IPS DF 6.9 (cell line): ENCODE measurements around the gene SREK1.
"Not testable (repeated sequence)": the region's sequence is repeated elsewhere in the genome, so short reads cannot be mapped to it uniquely, and the experiment has no call there.

Experiments used
- DNase-seq: peaks from one replicate; pipeline ENCODE4 v3.0.0-alpha.2; 2013; ENCODE audit warnings: low read depth, low spot score
- H3K27ac ChIP-seq: one replicate; pipeline ENCODE4 v1.5.1; 2013; ENCODE audit warnings: low read length, control low read depth
- H3K27me3 ChIP-seq: 2 replicates; pipeline ENCODE4 v1.6.1; 2013; ENCODE audit warnings: mild to moderate bottlenecking, low read length; ENCODE audit not compliant: control insufficient read depth, insufficient read depth
- H3K36me3 ChIP-seq: 2 replicates; pipeline ENCODE4 v1.6.1; 2013; ENCODE audit warnings: low read length; ENCODE audit not compliant: control insufficient read depth, insufficient read depth
- H3K4me1 ChIP-seq: 2 replicates; pipeline ENCODE4 v1.6.1; 2013; ENCODE audit warnings: low read length; ENCODE audit not compliant: control insufficient read depth, insufficient read depth
- H3K4me3 ChIP-seq: 2 replicates; pipeline ENCODE4 v1.5.1; 2013; ENCODE audit warnings: mild to moderate bottlenecking, low read length
- H3K9me3 ChIP-seq: 2 replicates; pipeline ENCODE4 v1.6.1; 2013; ENCODE audit warnings: low read length, inconsistent platforms; ENCODE audit not compliant: control insufficient read depth, insufficient read depth
- WGBS: extraction: QIAGEN DNeasy Blood & Tissue Kit; methylation state at CpG from one replicate; pipeline ENCODE4 v1.1.7; 2013; ENCODE audit warnings: mixed read lengths, missing lambda C conversion rate; ENCODE audit not compliant: insufficient read length, insufficient coverage; 5-methylcytosine and 5-hydroxymethylcytosine counted together

The SREK1 gene

GRCh38 chr5:66222896-66223295 lies 78.8 kb downstream of the SREK1 start:
- H3K36me3 ChIP-seq, H3K27me3 ChIP-seq, H3K4me3 ChIP-seq, H3K27ac ChIP-seq, H3K9me3 ChIP-seq, H3K4me1 ChIP-seq, DNase-seq: not testable (repeated sequence)
- WGBS: no CpG with 5 or more reads among the region's 4 CpGs

GRCh38 chr5:66223637-66224036 lies 79.5 kb downstream of the SREK1 start:
- H3K4me1 ChIP-seq: no peaks in the 10 kb centered on the region
- DNase-seq: no peak
- no peaks in the 10 kb centered on the region for H3K27me3 ChIP-seq
- no peak overlapping the region for H3K4me3 ChIP-seq
- H3K9me3 ChIP-seq: no peaks in the 10 kb centered on the region
- H3K27ac ChIP-seq: no peak overlapping the region
- H3K36me3 ChIP-seq: no peaks in the 10 kb centered on the region
- no CpG with 5 or more reads among the region's 4 CpGs for WGBS

DNA sequence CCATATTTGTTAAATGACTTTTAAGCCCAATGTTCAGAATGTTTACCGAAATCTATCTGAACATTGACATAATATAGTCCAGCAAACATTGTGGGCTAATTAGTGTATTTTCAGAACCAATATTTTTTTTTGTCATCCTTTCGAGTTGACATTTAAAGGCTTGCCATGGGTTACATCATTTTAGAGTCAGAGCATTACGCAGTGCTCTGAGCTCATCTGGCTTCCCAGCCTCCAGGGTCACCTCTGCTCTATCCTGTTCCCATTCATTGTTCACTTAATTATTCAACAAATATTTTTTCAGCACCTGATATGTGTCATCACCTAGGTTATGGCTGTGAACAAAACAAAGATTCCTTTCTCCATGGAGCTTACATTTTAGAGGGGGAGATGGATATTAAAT lies 80.2 kb downstream of the SREK1 start:
- no CpG with 5 or more reads among the region's 3 CpGs for WGBS
- no peaks in the 10 kb centered on the region for H3K9me3 ChIP-seq
- no peaks in the 10 kb centered on the region for H3K36me3 ChIP-seq
- no peak overlapping the region for H3K27ac ChIP-seq
- DNase-seq: no peak
- no peaks in the 10 kb centered on the region for H3K27me3 ChIP-seq
- no peak overlapping the region for H3K4me3 ChIP-seq
- no peaks in the 10 kb centered on the region for H3K4me1 ChIP-seq

DNA sequence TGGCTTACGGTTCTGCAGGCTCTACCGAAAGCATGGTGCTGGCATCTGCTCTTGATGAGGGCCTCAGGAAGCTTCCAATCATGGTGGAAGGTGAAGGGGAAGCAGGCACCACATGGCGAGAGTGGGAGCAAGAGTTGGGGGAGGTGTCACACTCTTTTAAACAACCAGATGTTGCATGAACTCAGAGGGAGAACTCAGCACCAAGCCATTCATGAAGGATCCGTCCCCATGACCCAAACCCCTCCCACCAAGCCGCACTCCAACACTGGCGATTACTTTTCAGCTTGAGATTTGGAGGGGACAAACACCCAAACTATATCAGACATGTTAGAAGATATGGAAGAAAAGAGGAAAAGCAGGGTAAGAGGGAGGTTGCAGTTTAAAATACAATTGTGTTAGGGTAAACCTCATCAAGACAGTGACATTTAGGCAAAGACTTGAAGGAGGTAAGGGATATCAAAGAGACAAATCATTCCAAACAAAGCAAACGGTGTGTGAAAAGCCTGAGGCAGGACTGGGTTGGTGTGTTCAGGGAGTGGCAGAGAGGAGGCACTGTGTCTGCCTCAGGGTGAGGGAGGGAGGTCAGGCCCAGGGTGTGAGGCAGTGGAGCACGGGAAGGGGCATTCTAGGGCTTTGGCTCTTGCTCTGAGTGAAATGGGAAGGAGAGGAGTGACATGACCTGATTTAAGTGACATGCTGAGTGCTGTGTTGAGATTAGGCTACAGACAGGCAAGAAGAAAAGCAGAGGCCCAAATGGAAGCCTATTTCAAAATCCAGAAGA lies 80.9 kb downstream of the SREK1 start:
- no peak overlapping the region for H3K4me3 ChIP-seq
- WGBS: no CpG with 5 or more reads among the region's 8 CpGs

GRCh38 chr5:66230551-66230950 lies 86.5 kb downstream of the SREK1 start:
- peaks cover 3% of the 10 kb centered on the region; the same call in 1 of the 2 replicates for H3K4me1 ChIP-seq
- H3K36me3 ChIP-seq: no peaks in the 10 kb centered on the region
- no peaks in the 10 kb centered on the region for H3K27me3 ChIP-seq
- H3K4me3 ChIP-seq: no peak overlapping the region
- no peak overlapping the region for H3K27ac ChIP-seq
- DNase-seq: no peak
- WGBS: no CpG with 5 or more reads among the region's 1 CpG
- no peaks in the 10 kb centered on the region for H3K9me3 ChIP-seq

More for the DNA sequence above, 80.9 kb downstream of the SREK1 start:
- no peaks in the 10 kb centered on the region for H3K4me1 ChIP-seq
- H3K36me3 ChIP-seq: no peaks in the 10 kb centered on the region
- no peaks in the 10 kb centered on the region for H3K27me3 ChIP-seq
- H3K9me3 ChIP-seq: no peaks in the 10 kb centered on the region
- H3K27ac ChIP-seq: no peak overlapping the region
- no peak for DNase-seq

DNA sequence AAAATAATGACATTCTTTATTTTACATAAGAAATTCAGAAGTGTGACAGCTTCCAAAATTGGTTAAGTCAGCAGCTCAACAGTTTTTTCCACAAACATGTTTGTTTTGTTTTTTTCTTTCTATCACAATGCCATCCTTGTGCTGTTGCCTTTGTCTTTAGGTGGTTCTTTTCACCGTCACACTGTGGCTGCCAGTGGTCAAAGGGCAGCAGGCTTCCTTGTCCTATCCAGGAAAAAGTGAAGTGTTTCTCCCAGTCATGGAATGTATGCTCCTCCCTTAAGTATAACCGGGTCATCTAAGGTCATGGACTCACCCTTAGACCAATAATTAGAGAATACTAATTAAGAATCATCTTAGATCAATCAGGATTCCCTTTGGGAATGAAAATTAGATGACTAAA lies 87.4 kb downstream of the SREK1 start:
- Histone ChIP-seq H3K36me3 (no peaks in the 10 kb centered on the region), H3K4me1 (peaks cover 3% of the 10 kb centered on the region; the same call in 1 of the 2 replicates), H3K4me3 (no peak overlapping the region), H3K27me3 (no peaks in the 10 kb centered on the region), H3K9me3 (no peaks in the 10 kb centered on the region), H3K27ac (no peak overlapping the region)
- DNase-seq: no peak
- WGBS: no CpG with 5 or more reads among the region's 2 CpGs

- no peak for DNase-seq
Observed at GRCh38 chr5:66232275-66232674, 88.2 kb downstream of the SREK1 start.

GRCh38 chr5:66232706-66233445 lies 88.8 kb downstream of the SREK1 start:
- no peak overlapping the region for H3K27ac ChIP-seq
- no peak for DNase-seq
- WGBS: no CpG with 5 or more reads among the region's 12 CpGs
- H3K27me3 ChIP-seq: no peaks in the 10 kb centered on the region
- no peak overlapping the region for H3K4me3 ChIP-seq
- no peaks in the 10 kb centered on the region for H3K36me3 ChIP-seq
- peaks cover 3% of the 10 kb centered on the region; the same call in 1 of the 2 replicates for H3K4me1 ChIP-seq
- no peaks in the 10 kb centered on the region for H3K9me3 ChIP-seq

More at GRCh38 chr5:66232275-66232674, 88.2 kb downstream of the SREK1 start:
- no peaks in the 10 kb centered on the region for H3K9me3 ChIP-seq
- peaks cover 3% of the 10 kb centered on the region; the same call in 1 of the 2 replicates for H3K4me1 ChIP-seq
- H3K36me3 ChIP-seq: no peaks in the 10 kb centered on the region
- no peak overlapping the region for H3K27ac ChIP-seq
- no CpG with 5 or more reads among the region's 6 CpGs for WGBS
- no peak overlapping the region for H3K4me3 ChIP-seq
- H3K27me3 ChIP-seq: no peaks in the 10 kb centered on the region
